ENCODE data around the gene CLDN12.

DNA sequence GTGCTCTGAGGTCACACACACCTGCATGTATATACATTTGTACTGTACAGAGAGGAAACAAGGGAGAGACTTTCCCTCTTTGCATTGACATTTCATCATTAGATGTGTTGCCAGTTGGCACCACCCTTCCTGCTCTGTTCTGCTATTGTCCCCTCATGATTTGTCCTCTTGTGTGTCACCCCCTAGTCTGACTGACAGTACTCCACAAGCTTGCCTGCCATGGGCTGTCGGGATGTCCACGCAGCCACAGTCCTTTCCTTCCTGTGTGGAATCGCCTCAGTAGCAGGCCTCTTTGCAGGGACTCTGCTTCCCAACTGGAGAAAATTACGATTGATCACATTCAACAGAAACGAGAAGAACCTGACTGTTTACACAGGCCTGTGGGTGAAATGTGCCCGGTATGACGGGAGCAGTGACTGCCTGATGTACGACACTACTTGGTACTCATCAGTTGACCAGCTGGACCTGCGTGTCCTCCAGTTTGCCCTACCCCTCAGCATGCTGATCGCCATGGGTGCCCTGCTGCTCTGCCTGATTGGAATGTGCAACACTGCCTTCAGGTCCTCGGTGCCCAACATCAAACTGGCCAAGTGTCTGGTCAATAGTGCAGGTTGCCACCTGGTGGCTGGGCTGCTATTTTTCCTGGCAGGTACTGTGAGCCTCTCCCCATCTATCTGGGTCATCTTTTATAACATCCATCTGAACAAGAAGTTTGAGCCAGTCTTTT is 9.4 kb downstream of the CLDN12 start:
- TF ChIP-seq, protein P1, sequence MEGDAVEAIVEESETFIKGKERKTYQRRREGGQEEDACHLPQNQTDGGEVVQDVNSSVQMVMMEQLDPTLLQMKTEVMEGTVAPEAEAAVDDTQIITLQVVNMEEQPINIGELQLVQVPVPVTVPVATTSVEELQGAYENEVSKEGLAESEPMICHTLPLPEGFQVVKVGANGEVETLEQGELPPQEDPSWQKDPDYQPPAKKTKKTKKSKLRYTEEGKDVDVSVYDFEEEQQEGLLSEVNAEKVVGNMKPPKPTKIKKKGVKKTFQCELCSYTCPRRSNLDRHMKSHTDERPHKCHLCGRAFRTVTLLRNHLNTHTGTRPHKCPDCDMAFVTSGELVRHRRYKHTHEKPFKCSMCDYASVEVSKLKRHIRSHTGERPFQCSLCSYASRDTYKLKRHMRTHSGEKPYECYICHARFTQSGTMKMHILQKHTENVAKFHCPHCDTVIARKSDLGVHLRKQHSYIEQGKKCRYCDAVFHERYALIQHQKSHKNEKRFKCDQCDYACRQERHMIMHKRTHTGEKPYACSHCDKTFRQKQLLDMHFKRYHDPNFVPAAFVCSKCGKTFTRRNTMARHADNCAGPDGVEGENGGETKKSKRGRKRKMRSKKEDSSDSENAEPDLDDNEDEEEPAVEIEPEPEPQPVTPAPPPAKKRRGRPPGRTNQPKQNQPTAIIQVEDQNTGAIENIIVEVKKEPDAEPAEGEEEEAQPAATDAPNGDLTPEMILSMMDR (IDR thresholded peaks at IDR 0.05; ENCODE audit: borderline replicate concordance, extremely low read depth, low read length, poor library complexity, severe bottlenecking): peak; percentile 46
- no peak for TF ChIP-seq EZH2 (IDR thresholded peaks at IDR 0.05; ENCODE audit: borderline replicate concordance, low read depth, low read length, severe bottlenecking)

Data from DND-41 (cell line).